SK-N-DZ (cell line): Measurements from ENCODE around the gene POLD1.
A peak's percentile ranks its signal among the peaks of the same experiment; 100 is the strongest.
"Not testable (repeated sequence)": the region's sequence is repeated elsewhere in the genome, so short reads cannot be mapped to it uniquely, and the experiment has no call there.

Source experiments
- DNase-seq: peaks from one replicate; pipeline ENCODE4 v3.0.0-alpha.2; 2015; ENCODE audit warnings: low spot score

Gene POLD1

DNA sequence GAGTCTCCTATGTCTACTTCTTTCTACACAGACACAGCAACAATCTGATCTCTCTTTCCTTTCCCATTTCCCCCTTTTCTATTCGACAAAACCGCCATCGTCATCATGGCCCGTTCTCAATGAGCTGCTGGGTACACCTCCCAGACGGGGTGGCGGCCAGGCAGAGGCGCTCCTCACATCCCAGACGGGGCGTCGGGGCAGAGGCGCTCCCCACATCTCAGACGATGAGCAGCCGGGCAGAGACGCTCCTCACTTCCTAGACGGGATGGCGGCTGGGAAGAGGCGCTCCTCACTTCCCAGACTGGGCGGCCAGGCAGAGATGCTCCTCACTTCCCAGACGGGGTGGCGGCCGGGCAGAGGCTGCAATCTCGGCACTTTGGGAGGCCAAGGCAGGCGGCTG lies 6.8 kb downstream of the POLD1 start:
- DNase-seq, result not testable (repeated sequence)

GRCh38 chr19:50392759-50393158 lies 8.6 kb downstream of the POLD1 start:
- no peak for DNase-seq

DNA sequence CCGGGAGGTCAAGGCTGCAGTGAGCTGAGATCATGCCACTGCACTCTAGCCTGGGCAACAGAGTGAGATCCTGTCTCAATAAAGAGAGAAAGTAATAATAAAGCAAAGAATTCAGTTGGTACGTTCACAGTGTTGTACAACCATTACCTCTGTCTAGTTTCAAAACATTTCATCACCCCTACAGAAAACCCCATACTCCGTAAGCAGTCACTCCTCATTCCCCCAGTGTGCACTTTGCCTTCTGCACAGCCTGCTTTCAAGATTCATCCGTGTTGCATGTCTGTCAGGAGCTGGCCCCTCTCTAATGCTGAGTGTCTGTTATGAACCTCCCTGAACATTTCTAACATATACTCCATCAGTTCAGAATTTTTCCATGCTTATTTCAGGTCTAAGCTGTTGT lies 9.4 kb downstream of the POLD1 start:
- no peak for DNase-seq

GRCh38 chr19:50394017-50394416 lies 9.9 kb downstream of the POLD1 start:
- DNase-seq, result no peak

GRCh38 chr19:50398675-50399367 lies 14.7 kb downstream of the POLD1 start:
- DNase-seq, result no peak

DNA sequence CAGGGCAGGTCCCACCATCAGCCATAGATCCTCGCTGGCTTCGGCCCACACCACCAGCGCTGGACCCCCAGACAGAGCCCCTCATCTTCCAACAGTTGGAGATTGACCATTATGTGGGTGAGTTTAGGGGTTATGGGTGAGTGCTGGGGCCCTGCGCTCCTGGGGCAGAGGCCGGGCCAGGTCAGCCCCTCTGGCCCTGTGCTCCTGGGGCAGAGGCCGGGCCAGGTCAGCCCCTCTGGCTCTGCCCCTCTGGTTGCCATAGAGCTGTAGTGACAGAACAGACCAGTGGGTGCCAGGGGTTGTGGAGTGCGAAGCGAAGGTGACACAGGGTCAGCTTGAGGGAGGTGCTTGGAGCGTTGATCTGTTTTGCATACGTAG lies 15.2 kb downstream of the POLD1 start:
- no peak for DNase-seq

DNA sequence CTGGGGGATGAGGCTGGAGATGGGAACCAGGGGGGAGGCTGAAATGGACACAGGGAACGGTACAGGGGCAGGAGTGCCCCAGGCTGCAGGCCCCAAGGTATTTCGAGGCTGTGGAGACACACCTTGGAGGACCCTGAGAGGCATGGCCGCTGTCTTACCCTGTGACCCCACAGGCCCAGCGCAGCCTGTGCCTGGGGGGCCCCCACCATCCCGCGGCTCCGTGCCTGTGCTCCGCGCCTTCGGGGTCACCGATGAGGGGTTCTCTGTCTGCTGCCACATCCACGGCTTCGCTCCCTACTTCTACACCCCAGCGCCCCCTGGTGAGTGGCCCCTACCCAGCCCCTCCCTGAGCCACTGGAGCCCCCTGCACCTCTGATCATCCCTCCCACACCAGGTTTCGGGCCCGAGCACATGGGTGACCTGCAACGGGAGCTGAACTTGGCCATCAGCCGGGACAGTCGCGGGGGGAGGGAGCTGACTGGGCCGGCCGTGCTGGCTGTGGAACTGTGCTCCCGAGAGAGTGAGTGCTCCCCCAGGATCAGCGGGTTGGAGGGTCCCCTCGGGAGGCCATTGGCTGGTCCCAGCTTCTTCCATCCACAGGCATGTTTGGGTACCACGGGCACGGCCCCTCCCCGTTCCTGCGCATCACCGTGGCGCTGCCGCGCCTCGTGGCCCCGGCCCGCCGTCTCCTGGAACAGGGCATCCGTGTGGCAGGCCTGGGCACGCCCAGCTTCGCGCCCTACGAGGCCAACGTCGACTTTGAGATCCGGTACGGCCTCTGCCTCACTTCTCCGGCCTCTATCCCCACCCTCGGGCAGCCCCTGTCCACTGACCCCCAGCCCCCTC lies 17.7 kb downstream of the POLD1 start:
- DNase-seq, result no peak

- no peak for DNase-seq
Observed at GRCh38 chr19:50402544-50403301, 18.6 kb downstream of the POLD1 start.

DNA sequence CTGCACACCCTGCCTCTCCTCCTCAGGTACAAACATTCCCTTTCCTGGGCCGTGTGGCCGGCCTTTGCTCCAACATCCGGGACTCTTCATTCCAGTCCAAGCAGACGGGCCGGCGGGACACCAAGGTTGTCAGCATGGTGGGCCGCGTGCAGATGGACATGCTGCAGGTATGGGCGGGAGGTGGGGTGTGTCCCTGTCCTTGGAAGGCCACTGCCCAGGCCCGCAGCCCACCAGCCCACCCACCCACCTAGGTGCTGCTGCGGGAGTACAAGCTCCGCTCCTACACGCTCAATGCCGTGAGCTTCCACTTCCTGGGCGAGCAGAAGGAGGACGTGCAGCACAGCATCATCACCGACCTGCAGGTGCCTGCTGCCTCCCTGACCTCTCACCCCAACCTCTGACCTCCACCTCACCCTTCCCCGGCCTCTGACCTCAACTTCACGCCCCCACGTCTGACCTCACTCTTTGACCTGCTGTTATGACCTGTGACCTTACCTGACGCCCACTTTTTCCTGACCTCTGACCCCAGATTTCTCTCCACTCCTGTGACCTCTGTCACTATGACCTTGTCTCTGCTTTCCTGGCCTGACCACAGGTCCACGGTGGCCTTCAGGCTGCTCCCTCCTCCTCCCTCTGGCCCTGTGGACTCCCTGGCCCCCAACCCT lies 22.1 kb downstream of the POLD1 start:
- DNase-seq, result no peak

- DNase-seq, result no peak
Observed at GRCh38 chr19:50406829-50407228, 22.7 kb downstream of the POLD1 start.

- no peak for DNase-seq
Observed at GRCh38 chr19:50409347-50409746, 25.2 kb downstream of the POLD1 start.

DNA sequence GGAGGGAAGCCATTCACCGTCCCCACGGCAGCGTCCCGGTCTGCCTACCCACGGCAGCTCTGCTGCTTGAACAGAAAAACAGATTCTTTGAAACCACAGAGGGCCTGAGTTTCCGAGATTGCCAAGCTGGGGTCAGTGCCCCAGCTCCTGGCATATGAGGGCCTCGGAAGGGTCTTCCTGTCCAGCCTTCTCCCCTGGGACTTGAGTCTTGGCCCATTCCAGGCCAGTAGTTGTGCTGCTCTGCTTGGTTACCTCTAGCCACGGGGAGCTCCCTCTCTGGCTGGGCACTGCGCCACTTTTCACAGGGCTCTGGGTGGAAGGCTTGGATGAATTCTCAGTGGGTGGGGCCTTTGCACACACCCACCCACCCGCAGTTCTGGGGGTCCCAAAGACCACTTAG lies 26.0 kb downstream of the POLD1 start:
- DNase-seq, result no peak

DNA sequence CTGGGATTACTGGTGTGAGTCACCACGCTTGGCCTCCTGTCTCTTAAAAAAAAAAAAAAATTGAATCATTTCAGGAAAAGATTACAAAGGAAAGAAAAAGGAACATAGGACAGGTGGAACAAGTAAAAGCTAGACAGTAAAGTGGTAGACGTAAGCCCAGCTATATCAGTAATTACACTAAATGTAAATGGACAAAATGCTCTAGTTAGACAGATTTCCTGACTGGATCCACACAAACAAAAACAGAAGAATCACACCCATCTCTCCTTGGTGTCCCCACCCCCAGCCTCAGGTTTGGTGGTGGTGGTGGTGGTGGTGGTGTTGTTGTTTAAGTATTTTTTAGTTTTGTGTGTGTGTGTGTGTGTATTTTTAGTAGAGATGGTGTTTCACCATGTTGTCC lies 28.3 kb downstream of the POLD1 start:
- DNase-seq, result no peak

GRCh38 chr19:50413096-50413495 lies 28.9 kb downstream of the POLD1 start:
- no peak for DNase-seq

DNA sequence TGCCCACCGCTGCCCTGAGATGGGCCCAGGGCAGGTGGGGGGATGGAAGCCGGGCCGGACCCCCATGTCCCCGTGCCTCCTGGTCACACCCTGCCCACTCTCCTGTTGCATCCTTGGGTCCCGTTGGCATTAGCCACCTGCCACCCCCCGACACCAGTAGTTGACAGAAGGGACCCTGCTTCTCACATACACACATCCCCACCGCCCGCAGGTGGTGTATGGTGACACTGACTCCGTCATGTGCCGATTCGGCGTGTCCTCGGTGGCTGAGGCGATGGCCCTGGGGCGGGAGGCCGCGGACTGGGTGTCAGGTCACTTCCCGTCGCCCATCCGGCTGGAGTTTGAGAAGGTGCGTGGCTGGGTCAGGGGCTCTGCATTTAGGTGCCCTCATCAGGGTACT lies 29.4 kb downstream of the POLD1 start:
- DNase-seq, result no peak

GRCh38 chr19:50414864-50415660 lies 30.9 kb downstream of the POLD1 start:
- DNase-seq, result peak; percentile 36

DNA sequence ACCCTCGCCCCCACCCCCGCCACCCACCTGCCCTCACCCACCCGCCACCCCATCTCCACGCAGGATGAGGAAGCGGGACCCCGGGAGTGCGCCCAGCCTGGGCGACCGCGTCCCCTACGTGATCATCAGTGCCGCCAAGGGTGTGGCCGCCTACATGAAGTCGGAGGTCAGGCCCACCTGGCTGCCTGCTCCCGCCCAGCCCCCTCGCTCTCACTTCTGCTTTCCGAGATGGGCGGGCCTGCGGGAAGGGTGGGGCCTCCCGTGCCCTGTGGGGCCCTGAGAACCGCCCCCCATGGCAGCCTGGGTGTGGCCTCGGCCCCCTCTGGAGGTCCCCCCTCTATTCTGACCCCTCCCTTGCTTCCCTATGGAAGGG lies 31.5 kb downstream of the POLD1 start:
- DNase-seq, result no peak

- no peak for DNase-seq
Observed at GRCh38 chr19:50416034-50416977, 32.2 kb downstream of the POLD1 start.

- no peak for DNase-seq
Observed at GRCh38 chr19:50417111-50418081, 33.2 kb downstream of the POLD1 start.
